T-helper 1 cell treated with Interleukin-12 subunit alpha and Interleukin-12 subunit beta and Interleukin-4 antibody, amounts not matched to agents 30 ng/mL and 1 ng/mL, for 36 hours (primary cell): ENCODE measurements around the gene ALDH1A3. TPM values are rescaled to one million over a fixed set of nuclear protein-coding genes. Genes with fewer than 3 reads are reported as not detected.

Experiments used
- intact Hi-C: fragments of 100-400 bp; cut with micrococcal nuclease; formaldehyde crosslinking; loops from one replicate; pipeline ENCODE4 v1.15.1; 2024
- total RNA-seq: library from RNA; stranded (reverse); gene quantifications from 2 replicates; pipeline ENCODE4 v1.2.3, GENCODE V29; 2022

ALDH1A3 gene
- total RNA-seq, 1 donor from 2014 or later, result not detected

DNA sequence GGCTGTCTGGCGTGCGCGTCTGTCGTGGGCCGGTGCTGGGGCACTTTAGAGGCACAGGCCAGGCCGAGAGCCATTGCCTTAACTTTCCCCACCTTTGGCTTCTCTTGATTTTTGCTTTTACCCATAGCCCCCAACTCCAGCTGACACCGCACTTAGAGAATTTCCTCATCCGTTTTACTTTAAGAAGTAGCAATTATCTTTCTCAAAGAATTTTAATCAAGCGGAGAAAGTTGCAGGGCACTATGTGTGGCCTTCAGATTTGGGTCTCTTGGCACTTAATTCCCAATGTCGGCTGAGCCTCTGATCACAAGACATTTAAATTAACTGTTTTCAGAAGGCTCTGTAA lies 1.2 kb downstream of the ALDH1A3 start:
- intact Hi-C loops, result no loop called here

DNA sequence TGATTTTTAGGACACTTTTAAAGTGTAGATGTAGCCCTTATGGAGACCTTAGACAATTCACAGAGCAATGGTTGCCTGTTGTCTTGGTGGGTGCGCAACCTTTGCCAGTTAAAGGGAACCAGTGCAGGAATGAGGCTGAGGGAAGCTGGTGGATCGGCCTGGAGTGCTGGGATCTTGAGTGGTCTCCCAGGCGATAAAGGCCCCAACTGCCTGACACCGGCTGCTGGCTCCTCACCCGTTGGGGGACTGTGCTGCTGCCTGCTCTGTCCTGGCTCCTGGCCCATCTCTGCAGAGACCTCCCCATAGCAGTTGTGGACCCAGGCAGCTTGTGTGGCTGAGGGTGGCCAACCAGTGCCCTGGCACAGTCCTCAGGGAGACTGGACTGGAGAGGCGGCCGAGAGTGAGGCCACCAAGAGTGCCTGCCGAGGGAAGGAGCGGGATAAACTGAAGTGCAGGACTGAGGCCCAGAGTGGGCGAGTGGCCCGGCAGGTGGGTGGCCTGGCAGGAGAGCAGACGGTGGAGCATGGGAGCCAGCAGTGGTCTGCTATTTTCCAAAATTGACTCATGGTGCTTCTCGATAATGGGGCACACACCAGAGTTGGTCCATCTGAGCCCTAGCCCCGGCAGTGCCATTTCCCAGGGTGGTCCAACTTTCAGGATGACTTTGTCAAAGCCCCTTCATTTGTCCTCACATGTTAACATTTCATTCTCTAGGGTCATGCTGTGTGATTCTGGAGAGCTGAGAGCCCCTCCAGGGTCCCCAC lies 2.1 kb downstream of the ALDH1A3 start:
- intact Hi-C loops, result no loop called here

DNA sequence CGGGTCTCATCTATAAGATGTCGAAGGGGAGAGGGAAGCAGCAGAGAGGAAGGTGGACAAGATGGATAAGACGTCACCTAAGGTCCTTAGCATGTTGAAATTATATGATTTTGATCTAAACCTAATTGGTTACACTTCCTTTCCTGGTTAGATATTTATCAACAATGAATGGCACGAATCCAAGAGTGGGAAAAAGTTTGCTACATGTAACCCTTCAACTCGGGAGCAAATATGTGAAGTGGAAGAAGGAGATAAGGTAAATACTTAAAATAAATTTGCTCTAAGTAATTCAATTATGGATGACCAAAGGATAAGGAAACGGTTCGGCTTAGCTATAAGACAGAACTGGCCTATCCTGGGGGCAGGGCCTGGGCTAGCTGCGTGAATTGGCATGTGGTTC lies 5.5 kb downstream of the ALDH1A3 start:
- intact Hi-C loops, result no loop called here

DNA sequence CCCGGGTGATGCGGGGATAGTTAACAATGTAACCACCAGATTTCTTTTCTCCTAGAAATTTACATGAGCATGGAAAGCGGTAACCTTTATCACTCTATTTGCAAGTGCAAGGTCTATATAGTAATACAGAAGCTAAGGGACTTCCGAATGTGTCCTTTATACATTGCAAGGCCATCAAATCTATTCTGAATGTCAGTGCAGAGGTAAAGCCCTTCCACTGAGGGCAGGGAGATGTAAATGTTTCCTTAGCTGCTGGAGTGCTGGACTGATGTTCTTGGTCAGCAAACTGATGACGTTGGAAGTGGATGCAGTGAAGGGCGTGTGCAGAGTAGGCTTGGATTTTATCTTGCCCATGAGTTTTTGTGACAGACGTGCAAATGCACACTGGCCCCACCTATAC lies 6.2 kb downstream of the ALDH1A3 start:
- intact Hi-C loops, result no loop called here

DNA sequence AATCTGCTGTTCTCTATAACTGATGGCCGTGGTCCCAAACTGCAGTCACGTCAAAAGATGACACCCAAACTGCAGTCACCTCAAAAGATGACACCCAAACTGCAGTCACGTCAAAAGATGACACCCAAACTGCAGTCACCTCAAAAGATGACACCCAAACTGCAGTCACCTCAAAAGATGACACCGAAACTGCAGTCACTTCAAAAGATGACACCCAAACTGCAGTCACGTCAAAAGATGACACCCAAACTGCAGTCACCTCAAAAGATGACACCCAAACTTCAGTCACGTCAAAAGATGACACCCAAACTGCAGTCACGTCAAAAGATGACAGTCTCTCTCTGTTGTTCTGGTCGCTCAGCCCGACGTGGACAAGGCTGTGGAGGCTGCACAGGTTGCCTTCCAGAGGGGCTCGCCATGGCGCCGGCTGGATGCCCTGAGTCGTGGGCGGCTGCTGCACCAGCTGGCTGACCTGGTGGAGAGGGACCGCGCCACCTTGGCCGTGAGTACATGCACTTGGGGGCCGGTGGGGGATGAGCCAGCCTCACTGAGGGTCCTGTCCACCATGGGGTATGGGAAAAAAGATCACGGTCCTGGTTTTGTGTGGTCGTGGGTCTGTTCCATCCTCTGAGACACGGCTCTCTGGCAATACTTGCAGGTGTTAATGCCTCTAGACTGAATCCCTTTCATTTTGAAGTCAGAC lies 7.7 kb downstream of the ALDH1A3 start:
- intact Hi-C loops, result no loop called here

DNA sequence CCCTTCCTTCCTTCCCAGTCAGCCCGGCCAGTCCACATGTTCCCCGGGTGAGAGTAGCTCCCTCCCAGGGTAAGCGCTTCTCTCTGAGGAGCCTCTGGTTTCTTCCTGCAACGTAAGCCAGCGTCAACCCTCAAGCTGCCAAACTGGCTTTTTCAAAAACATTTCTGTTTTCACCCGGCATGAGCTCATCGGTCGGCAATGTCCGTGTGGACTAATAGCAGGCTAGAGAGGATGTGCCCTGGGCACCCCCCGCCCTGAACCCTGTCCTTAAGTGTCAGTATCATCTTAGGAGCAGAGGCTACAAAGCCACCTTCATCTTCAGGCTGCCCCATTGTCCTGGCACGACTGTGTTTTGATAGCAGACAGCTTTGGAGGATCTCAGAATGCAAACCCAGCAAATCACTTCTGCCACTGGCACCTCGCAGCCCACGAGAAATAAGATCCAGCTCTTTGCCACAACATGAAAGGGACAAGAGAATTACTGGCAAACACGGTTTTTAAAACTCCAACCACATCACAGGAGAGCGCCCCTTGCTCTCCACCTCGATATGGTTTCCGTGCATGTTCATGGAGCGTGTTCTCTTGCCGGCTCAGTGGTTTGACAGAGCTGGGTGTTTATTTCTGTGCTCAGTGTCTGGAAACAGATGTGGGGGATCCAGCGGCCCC lies 9.9 kb downstream of the ALDH1A3 start:
- intact Hi-C loops, result no loop called here

DNA sequence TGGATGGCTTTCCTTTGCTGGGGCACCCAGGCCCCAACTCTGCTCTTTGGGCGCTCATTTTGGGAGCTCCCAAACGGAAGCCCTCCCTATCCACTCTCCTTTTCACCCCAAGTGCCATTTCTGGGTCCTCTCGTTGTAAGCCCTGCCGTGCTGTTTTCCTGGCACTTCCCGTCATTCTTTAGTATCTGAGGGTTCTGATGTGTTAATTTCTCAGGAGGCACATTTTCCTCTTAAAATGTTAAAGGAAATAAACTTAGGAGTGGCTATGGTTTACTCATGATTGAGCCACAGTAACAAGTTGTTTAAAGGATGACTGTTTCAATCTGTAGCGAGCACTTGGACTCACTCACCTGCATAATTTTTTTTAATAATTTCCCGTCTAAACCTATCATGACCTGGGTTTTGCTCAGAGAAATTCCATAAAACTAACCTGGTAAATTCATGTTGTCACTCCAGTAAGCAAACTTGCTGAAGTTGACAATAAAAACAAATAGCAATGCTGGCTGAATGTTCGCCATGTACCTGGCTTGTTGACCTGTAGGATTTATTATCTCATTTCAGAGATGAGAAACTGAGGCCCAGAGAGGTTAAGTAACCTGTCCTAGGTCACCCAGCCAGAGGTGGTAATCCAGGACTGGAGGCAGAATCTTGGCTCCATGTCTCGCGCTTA lies 10.6 kb downstream of the ALDH1A3 start:
- intact Hi-C loops, result no loop called here

DNA sequence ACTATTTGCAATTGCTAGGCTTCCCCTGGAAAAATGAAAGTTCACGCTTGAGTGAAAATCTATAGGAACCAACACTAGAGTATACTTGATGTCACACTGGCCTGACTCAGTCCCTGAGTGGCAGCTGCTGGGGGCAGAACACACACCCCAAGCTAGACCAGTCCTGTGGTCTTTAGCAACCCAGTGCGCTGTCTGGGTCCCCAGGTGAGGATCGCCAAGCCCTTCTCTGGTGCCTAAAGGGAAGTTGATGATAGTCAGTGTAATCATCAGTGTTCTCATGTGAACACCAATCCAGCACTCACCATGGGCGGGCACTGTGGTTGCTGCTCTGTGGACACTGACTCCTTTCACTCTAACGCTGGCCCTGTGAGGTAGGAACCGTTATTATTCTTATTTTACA lies 11.2 kb downstream of the ALDH1A3 start:
- intact Hi-C loops, result no loop called here

DNA sequence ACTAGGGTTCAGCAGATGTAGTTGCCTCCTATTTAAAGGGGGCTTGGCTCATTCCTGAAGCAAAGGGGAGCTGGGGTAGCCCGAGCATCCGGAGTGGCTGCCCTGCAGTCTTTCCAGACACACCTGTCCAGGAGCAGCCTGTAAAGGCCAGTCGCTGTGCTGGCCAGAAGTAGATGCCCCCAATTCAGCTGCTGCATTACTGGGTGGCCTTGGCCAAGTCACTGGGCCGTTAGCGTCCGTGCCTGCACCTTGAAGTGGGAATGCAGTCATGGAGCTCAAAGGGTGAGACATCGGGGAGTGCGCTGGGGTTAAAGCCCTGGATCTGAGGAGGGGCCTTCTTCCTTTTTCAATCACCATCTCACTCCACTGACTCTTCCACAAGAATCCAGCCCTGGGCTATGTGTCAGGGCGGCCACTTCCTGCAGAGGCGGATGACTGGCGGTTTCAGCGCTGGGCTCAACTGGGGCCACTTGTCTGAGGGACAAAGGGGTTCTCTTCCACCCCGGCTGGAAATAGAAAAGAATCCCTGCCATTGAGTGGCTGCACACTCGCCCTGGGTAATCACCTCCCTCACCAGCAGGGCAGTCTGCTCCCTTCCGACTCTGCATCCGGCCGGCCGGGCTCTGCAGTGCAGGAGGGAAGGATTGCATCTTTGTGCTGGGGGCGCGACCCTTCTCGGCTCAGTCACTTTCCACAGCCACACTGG lies 11.8 kb downstream of the ALDH1A3 start:
- intact Hi-C loops, result no loop called here

DNA sequence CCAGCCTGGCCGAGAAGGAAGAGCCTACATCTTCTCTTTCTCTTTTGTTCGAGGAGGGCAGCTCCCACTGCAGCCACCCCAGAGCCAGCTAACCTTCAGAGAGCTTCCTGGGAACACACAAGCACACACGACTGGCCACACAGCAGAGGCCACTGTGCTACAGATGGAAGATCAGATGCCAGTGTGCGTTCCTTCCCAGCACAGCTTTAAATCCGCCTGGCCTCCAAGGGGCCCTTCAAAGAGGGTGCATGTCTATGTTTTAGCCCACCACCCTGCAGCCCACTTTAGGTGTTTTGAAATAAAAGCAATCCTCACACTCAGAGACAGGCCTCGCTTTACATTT lies 12.4 kb downstream of the ALDH1A3 start:
- intact Hi-C loops, result no loop called here

DNA sequence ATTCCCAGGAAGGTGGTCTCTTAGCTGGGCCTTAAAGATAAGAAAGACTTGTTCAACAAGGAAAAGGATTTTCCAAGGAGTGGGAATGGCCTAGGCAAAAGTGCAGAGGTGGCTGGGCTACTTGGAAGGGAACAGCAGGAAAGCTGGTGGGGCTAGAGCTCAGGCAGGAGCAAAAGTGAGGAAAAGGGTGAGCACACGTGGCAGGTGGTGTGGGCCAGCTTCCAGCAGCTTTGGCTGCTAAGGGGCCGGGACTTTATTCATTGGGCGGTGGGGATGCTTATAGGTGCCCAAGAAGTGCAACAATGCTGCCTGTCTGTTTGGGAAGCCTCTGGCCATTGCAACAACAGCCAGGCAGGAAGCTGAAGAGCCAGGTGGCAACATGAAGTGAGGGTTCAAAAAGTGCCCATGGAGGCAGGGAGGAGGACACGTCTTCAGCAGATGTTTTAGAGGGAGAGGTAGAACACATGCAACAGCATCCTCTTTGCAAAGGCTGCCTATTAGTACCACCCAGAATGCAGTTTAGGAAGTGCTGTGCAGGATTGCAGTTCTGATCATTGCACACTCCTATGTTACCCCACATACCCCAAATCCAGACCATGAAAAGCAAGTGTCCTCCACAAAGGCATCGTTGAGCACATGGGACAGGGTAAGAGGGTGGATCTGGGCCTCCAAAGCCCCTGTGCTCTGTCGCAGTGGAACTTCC lies 13.8 kb downstream of the ALDH1A3 start:
- intact Hi-C loops, result no loop called here

DNA sequence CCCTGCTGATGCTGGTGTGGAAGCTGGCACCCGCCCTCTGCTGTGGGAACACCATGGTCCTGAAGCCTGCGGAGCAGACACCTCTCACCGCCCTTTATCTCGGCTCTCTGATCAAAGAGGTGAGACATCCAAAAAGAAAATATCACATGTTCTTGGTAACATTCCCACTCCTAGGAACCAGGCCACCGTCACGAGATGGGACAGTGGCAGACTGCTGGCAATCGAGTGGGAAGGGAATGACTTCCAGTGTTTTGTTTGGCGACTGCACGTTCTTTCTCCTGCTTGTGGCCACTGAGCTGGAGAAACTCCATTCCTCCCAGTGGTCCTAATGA lies 14.3 kb downstream of the ALDH1A3 start:
- intact Hi-C loops, result no loop called here

DNA sequence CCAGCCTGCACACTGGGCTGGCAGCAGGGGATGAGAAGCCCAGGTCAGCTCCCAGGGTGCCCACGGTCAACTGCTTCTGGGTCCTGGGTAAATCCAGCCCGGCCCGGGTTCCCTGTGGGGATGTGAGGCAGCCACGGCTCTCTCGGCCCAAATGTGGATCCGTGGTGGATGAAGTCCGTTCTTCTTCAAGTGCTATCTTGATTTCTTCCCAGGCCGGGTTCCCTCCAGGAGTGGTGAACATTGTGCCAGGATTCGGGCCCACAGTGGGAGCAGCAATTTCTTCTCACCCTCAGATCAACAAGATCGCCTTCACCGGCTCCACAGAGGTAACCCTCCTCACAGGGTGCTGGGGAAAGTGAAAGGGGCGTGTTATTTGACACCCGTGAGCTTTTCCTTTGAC lies 16.1 kb downstream of the ALDH1A3 start:
- intact Hi-C loops, result no loop called here

DNA sequence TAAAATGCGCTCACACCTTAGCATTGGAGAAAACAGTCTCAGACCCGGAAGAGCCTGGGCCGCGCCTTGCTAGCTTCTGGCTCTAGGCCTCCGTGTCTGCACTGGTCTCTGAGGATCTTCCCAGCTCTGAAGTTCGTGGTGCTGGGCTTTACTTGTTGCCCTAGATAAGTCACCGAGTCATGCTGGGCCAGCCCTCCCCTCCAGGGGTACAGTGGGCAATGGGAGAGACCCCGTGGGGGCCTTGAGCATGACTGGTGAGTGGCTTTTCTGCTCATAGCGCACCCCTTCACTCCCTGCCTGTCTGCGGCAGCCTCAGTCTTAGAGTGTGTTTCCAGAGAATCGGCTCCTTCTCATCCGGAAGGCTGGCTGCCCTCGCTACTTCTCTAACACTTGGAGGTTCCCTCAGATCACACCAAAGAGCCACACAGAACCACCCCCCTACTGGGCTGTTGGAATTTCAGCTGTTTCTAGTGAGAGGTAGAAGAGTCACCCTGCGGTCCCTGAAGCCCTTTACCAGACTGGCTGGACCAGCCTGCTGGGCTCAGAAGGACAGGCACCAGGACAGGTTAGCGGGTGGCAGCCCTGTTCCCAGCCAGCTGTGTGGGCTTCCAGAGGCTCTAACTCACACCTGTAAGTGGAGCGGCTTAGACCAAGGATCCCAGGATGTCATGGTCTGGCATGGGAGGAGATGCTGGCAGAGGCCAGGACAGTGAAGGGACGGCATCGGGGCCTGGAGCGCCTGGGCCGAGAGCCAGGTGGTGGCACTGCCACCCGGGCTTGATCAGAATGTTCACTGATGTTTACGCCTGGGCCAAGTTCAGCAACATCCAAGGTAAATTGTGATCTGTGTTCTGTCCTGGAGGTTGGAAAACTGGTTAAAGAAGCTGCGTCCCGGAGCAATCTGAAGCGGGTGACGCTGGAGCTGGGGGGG lies 17.9 kb downstream of the ALDH1A3 start:
- intact Hi-C loops, result no loop called here

DNA sequence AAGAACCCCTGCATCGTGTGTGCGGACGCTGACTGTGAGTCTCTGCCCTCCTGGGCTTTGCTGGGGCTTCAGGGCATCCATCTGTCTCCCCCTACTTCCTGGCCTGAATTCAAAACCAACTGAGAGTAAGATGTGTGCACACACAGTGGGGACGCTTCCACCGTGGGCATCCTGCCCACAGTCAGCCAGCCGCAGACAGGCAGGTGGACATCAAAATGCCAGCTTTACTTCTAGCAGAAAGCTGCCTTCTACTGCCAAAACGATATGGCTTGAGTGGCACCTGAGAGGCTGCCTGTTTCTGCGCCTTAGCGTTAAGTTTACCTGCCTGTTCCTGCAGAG lies 18.5 kb downstream of the ALDH1A3 start:
- intact Hi-C loops, result no loop called here

DNA sequence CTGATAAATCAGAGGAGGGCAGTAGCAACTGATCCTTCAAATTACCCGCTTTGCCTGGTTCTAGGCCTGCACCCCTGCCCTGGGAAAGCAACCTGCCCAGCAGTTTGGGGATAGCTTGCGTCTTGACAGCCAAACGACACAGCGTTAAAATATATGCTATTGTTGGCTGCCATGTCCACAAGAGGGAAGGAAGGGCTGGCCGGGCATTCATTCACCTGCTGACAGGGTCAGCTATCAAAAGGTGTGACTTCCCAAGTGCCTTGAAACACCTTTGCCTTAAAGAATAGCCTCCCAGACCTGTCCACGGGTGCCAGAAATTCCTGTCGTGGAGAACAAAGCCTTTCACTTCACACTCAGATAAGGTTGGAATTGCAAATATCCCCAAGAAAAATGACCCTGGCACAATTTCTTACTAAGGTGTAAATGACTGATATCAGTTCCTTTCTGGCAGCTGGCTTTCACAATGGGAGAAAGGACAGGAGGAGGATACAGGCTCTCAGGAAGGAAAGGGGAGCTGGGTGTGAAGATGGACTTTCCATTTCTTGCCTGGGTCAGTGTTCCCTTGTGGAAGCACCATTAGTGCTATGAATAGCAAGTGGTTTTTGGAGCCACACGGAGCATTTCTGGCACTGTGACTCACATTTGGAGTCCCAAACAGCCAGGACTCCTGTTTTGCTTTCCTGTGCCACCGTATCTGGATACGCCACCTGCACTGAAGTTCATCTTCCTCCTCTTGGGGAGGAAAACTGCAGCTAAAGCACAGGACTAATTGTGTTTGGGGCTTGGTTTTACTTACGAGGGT lies 19.2 kb downstream of the ALDH1A3 start:
- intact Hi-C loops, result no loop called here

DNA sequence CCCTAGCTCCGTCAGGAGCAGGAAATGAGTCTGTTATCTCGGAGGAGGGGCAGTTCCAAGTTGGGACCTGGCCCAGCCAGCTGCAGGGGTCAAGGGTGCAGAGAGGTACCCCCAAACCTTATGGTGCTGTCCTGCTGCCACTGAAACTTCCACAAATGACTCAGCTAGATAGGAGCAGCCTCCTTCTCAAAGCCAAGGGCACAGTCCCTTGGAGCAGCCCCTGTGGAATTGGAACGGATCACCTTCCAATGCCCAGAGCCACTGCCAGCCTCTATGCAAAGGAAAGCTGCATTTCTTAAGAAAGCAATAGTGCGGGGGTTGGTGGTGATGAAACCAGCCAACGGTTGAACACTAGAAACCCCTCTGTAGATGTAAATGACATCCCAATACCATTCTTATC lies 20.0 kb downstream of the ALDH1A3 start:
- intact Hi-C loops, result no loop called here

DNA sequence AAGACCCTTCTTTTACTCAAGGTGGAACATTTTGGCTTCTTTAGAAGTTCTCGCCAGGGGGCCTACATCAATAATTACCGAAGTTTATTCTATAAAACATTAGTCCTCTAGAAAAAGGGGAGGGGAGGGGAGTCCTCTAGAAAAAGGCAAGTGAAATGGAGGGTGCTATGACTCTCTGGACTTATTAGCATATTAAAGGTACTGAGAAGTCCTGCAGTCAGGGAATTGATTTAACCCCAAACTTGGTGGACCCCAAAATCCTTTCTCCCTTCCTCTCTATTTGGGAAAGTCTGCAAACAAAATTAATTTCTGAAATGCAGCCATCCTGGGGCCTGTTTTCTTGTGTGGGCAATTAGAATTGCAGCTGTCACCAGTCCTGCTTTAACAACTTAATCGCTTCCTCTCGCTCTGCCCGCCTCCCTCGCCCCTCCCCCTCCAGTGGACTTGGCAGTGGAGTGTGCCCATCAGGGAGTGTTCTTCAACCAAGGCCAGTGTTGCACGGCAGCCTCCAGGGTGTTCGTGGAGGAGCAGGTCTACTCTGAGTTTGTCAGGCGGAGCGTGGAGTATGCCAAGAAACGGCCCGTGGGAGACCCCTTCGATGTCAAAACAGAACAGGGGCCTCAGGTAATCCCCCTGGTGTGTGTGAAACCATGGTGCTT lies 20.6 kb downstream of the ALDH1A3 start:
- intact Hi-C loops, result no loop called here

DNA sequence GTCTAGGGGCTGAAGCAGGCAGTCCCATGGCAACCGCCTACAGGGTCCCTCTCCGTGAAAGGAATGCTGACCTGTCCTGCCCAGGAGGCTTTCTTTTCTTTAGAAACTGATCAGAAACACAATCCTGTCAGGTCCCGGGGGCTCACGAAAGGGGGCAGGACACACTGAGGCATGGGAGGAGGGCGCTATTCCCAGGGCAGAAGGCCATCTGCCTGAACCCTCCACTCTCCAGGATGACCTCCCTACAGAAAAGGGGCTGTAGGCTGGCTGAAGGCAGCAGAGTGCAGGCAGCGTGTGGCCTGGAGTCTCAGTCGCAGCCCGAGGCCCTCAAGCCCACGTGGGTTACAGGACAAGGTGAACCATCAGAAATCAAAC lies 21.2 kb downstream of the ALDH1A3 start:
- intact Hi-C loops, result no loop called here
